Measurements from ENCODE around the gene TMEM175.

Gene TMEM175, protein sequence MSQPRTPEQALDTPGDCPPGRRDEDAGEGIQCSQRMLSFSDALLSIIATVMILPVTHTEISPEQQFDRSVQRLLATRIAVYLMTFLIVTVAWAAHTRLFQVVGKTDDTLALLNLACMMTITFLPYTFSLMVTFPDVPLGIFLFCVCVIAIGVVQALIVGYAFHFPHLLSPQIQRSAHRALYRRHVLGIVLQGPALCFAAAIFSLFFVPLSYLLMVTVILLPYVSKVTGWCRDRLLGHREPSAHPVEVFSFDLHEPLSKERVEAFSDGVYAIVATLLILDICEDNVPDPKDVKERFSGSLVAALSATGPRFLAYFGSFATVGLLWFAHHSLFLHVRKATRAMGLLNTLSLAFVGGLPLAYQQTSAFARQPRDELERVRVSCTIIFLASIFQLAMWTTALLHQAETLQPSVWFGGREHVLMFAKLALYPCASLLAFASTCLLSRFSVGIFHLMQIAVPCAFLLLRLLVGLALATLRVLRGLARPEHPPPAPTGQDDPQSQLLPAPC

GRCh38 chr4:931960-932712 is at the start of gene TMEM175, which contains the start of gene GAK:
Gene TMEM175 (plus strand): TSS chr4:932460. CDS start chr4:947740, 15,280 bp downstream.
Gene GAK (minus strand): TSS chr4:932316. CDS start chr4:932187, 129 bp downstream.
- H3K27me3 ChIP-seq (ENCODE audit: insufficient read depth, low read length), result no peaks in the 10 kb centered on the region
- no peaks in the 10 kb centered on the region for H3K9me3 ChIP-seq (ENCODE audit: low read length)
- H3K4me3 ChIP-seq (ENCODE audit: low read length), result peak within 1 kb of the TSS; percentile 64
- no peaks in the 10 kb centered on the region for H3K36me3 ChIP-seq (ENCODE audit: insufficient read depth, low read length)
- H2AFZ ChIP-seq (ENCODE audit: low read depth, low read length), result peak within 1 kb of the TSS; percentile 82
- H3K4me1 ChIP-seq (ENCODE audit: insufficient read depth, low read length), result peaks cover 19% of the 10 kb centered on the region

- Histone ChIP-seq H3K36me3 (ENCODE audit: insufficient read depth, low read length) (peaks cover 60% of the 10 kb centered on the region), H3K4me3 (ENCODE audit: low read length) (no peak overlapping the region), H3K4me1 (ENCODE audit: insufficient read depth, low read length) (no peaks in the 10 kb centered on the region)
Observed at GRCh38 chr4:882646-883045, 49.6 kb upstream of the TMEM175 start.

DNA sequence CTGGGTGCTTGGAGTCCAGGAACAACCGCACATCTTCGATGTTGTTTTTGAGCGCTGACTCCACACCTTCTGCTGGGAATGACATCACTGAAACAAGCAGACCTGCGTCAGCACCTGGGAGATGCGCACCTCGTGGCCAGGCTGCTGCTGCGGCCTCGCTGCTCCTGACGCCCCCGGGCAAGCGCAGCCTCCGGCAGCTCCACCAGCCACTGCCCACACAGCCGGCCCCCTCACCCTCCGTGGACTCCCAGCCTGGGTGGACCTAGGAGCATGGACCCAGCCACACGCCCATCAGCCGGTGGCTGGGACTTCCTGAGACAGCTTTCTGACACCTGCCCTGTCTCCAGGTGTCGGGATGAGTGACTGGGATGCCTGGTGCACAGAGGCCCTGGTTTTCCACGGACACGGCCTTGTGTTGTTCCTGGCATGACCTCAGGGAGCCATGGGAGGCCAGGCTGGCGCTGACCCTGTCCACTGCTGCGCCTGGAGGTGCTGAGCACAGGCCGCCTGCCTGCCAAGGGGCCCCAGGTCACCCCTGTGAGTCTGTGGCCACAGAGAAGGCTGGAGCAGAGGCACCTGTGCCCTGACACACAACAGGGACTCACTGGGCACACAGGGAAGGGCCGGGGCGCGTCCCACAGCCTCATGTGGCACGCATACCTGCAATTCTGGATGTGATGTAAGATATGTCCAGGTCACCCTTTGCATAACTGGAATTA is 48.7 kb upstream of the TMEM175 start:
- no peaks in the 10 kb centered on the region for H3K27me3 ChIP-seq (ENCODE audit: insufficient read depth, low read length)
- no peak overlapping the region for H2AFZ ChIP-seq (ENCODE audit: low read depth, low read length)
- no peak overlapping the region for H3K4me3 ChIP-seq (ENCODE audit: low read length)
- H3K9me3 ChIP-seq (ENCODE audit: low read length), result no peaks in the 10 kb centered on the region
- peaks cover 63% of the 10 kb centered on the region for H3K36me3 ChIP-seq (ENCODE audit: insufficient read depth, low read length)
- no peaks in the 10 kb centered on the region for H3K4me1 ChIP-seq (ENCODE audit: insufficient read depth, low read length)

More at GRCh38 chr4:882646-883045, 49.6 kb upstream of the TMEM175 start:
- no peaks in the 10 kb centered on the region for H3K9me3 ChIP-seq (ENCODE audit: low read length)
- no peaks in the 10 kb centered on the region for H3K27me3 ChIP-seq (ENCODE audit: insufficient read depth, low read length)
- no peak overlapping the region for H2AFZ ChIP-seq (ENCODE audit: low read depth, low read length)

DNA sequence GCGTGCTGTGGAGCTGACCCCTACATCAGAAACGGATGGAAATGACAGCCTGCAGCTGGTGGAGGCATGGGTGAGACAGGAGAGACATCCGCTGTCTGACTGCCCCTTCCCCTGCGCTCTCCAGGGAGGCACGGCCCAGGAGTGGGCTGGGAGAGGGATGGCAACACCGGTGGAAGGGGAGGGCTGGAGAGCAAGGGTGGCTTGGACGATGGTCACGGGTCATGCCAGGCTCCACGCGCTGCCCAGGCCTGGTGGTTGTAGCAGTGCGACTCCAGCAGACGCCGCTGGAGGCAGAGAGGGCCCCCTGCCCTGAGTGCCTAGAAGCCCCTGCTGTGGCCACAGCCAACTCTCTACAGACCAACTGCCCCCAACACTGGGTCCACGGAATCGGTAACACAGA is 48.0 kb upstream of the TMEM175 start:
- Histone ChIP-seq H3K27me3 (ENCODE audit: insufficient read depth, low read length) (no peaks in the 10 kb centered on the region), H2AFZ (ENCODE audit: low read depth, low read length) (no peak overlapping the region), H3K36me3 (ENCODE audit: insufficient read depth, low read length) (peaks cover 61% of the 10 kb centered on the region), H3K4me3 (ENCODE audit: low read length) (no peak overlapping the region), H3K9me3 (ENCODE audit: low read length) (no peaks in the 10 kb centered on the region), H3K4me1 (ENCODE audit: insufficient read depth, low read length) (no peaks in the 10 kb centered on the region)

DNA sequence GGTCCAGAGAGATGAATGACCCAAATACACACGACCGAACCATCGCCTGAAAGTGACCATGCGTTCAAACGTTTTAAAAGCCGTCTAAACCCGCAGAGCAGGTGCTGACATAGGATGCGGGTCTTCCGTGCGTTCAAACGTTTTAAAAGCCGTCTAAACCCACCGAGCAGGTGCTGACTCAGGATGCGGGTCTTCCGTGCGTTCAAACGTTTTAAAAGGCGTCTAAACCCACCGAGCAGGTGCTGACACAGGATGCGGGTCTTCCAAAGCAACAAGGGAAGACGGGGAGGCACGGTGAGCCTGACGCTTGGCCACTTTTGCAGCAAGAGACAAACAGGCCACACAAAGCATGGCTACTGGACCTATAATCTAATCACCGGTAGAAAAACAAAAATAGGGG is 47.4 kb upstream of the TMEM175 start:
- no peaks in the 10 kb centered on the region for H3K27me3 ChIP-seq (ENCODE audit: insufficient read depth, low read length)
- H3K36me3 ChIP-seq (ENCODE audit: insufficient read depth, low read length), result peaks cover 56% of the 10 kb centered on the region

DNA sequence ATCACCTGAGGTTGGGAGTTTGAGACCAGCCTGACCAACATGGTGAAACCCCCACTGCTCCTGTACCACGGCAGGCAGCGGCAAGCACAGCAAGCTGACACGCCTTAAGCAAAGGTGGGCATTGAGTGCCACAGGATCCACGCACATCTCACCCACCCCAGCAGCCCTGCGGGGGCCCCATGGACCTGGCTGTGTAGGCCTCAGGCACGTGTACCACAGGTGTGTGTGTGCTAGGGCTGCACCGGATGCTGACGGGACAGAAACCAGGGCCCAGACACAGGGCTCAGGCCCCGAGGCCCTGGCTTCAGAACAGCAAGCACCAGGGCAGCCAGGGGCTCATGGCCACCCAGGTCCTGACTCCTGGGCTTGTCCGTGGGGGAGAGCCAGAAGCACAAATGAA is 46.9 kb upstream of the TMEM175 start:
- Histone ChIP-seq H3K27me3 (ENCODE audit: insufficient read depth, low read length) (no peaks in the 10 kb centered on the region), H3K9me3 (ENCODE audit: low read length) (no peaks in the 10 kb centered on the region)

More for the DNA sequence above, 47.4 kb upstream of the TMEM175 start:
- no peaks in the 10 kb centered on the region for H3K4me1 ChIP-seq (ENCODE audit: insufficient read depth, low read length)
- no peak overlapping the region for H3K4me3 ChIP-seq (ENCODE audit: low read length)
- no peaks in the 10 kb centered on the region for H3K9me3 ChIP-seq (ENCODE audit: low read length)
- H2AFZ ChIP-seq (ENCODE audit: low read depth, low read length), result no peak overlapping the region

DNA sequence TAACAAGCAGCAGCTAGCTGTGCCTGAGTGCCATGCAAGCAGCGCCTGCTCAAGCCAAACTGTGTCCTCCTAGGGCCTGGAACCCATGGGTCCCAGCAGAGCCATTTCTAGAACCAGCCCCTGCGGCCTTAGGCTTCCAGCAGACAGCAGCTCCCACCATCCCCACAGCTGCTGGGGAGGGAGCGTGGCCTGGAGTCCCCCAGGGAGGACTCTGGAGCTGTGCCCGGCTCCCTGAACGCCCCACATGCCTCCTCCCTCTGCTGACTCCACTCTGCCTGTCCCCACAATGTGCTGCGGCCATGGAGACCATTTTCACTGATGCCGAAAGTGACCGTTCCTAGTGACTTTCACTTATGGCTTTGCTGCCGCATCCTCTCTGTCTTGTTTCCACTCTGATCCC is 46.0 kb upstream of the TMEM175 start:
- Histone ChIP-seq H3K27me3 (ENCODE audit: insufficient read depth, low read length) (no peaks in the 10 kb centered on the region), H3K4me1 (ENCODE audit: insufficient read depth, low read length) (no peaks in the 10 kb centered on the region), H3K4me3 (ENCODE audit: low read length) (no peak overlapping the region), H2AFZ (ENCODE audit: low read depth, low read length) (no peak overlapping the region), H3K36me3 (ENCODE audit: insufficient read depth, low read length) (peaks cover 47% of the 10 kb centered on the region), H3K9me3 (ENCODE audit: low read length) (no peaks in the 10 kb centered on the region)

More for the DNA sequence above, 46.9 kb upstream of the TMEM175 start:
- Histone ChIP-seq H3K4me3 (ENCODE audit: low read length) (no peak overlapping the region), H3K4me1 (ENCODE audit: insufficient read depth, low read length) (no peaks in the 10 kb centered on the region), H3K36me3 (ENCODE audit: insufficient read depth, low read length) (peaks cover 51% of the 10 kb centered on the region), H2AFZ (ENCODE audit: low read depth, low read length) (no peak overlapping the region)

DNA sequence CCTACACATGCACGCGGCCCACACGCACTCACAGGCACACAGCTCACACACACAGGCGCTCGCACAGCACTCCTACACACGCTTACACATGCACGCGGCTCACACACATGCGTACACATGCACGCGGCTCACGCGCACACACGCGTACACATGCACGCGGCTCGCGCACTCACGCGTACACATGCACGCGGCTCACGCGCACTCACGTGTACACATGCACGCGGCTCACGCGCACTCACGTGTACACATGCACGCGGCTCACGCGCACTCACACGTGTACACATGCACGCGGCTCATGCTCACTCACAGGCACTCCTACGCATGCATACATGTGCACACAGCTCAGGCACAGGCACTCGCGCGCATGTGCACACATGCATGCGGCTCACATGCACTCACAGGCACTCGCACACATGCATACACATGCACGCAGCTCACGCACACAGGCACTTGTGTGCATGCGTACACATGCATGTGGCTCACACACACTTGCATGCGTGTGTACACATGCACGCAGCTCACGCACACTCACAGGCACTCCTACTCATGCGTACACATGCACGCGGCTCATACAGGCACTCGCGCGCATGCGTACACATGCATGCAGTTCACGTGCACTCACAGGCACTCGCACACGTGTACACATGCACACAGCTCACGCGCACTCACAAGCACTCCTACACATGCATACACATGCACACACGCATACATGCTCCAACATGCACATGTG is 45.1 kb upstream of the TMEM175 start:
- Histone ChIP-seq H2AFZ (ENCODE audit: low read depth, low read length) (no peak overlapping the region), H3K4me3 (ENCODE audit: low read length) (no peak overlapping the region), H3K36me3 (ENCODE audit: insufficient read depth, low read length) (peaks cover 38% of the 10 kb centered on the region)

GRCh38 chr4:888029-888428 is 44.2 kb upstream of the TMEM175 start:
- no peak overlapping the region for H3K4me3 ChIP-seq (ENCODE audit: low read length)
- H3K9me3 ChIP-seq (ENCODE audit: low read length), result no peaks in the 10 kb centered on the region
- H3K27me3 ChIP-seq (ENCODE audit: insufficient read depth, low read length), result no peaks in the 10 kb centered on the region
- no peaks in the 10 kb centered on the region for H3K4me1 ChIP-seq (ENCODE audit: insufficient read depth, low read length)
- peaks cover 37% of the 10 kb centered on the region for H3K36me3 ChIP-seq (ENCODE audit: insufficient read depth, low read length)
- H2AFZ ChIP-seq (ENCODE audit: low read depth, low read length), result no peak overlapping the region

More for the DNA sequence above, 45.1 kb upstream of the TMEM175 start:
- Histone ChIP-seq H3K9me3 (ENCODE audit: low read length) (no peaks in the 10 kb centered on the region), H3K27me3 (ENCODE audit: insufficient read depth, low read length) (no peaks in the 10 kb centered on the region), H3K4me1 (ENCODE audit: insufficient read depth, low read length) (no peaks in the 10 kb centered on the region)

- H3K36me3 ChIP-seq (ENCODE audit: insufficient read depth, low read length), result peaks cover 35% of the 10 kb centered on the region
- H3K4me1 ChIP-seq (ENCODE audit: insufficient read depth, low read length), result no peaks in the 10 kb centered on the region
- no peak overlapping the region for H2AFZ ChIP-seq (ENCODE audit: low read depth, low read length)
- H3K9me3 ChIP-seq (ENCODE audit: low read length), result no peaks in the 10 kb centered on the region
- H3K4me3 ChIP-seq (ENCODE audit: low read length), result no peak overlapping the region
- H3K27me3 ChIP-seq (ENCODE audit: insufficient read depth, low read length), result no peaks in the 10 kb centered on the region
Observed at GRCh38 chr4:889516-889915, 42.7 kb upstream of the TMEM175 start.

DNA sequence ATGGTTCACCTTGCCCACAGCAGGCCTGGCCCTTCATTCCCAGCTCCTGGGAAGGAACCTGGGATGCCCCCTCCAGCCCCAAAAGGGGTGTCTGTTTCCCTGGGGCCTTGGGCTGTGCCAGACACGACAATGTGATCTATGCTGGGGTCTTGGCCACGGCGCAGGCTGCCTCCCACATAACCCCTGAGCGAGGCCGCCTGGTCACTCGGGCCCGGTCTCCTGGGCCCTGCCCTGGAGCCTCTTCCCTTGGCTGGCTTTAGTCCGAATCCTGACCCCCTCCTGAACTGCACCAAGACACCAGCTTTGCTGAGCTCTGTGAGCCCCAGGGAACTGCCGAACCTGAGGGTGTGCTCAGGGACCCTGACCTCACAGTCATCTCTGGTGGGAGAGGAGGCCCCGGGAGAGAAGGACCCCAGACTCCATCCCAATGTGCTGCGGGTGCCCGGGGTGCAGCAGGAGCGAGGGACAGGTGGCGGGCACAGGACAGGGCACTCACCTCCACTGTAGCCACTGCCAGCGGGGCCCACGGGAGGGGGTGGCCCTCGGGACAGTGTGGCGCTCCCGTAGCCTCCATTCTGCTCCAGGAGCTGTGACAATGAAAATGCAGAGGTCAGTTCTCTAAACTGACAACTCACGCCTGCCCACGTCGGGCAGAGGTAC is 42.1 kb upstream of the TMEM175 start:
- Histone ChIP-seq H2AFZ (ENCODE audit: low read depth, low read length) (no peak overlapping the region), H3K9me3 (ENCODE audit: low read length) (no peaks in the 10 kb centered on the region), H3K4me3 (ENCODE audit: low read length) (no peak overlapping the region), H3K27me3 (ENCODE audit: insufficient read depth, low read length) (no peaks in the 10 kb centered on the region), H3K36me3 (ENCODE audit: insufficient read depth, low read length) (peaks cover 39% of the 10 kb centered on the region), H3K4me1 (ENCODE audit: insufficient read depth, low read length) (no peaks in the 10 kb centered on the region)

DNA sequence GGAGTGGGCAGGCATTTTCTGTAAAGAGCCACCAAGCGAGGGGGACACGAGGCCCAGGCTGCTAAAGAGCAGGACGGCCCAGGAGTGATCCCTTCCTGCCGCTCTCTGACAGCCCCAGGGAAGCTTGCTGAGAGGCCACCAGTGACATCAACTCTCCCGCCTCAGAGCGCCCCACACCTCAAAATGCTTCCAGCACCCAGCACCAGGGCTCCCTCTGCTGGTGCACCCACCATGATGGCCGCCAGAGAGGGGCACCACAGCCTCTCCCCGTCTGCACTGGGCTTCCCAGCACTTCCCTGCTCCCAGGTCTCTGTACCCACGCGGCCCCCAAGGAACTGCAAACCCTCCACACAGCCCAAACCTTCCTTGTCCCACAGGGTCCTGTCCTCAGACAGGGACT is 40.5 kb upstream of the TMEM175 start:
- Histone ChIP-seq H3K9me3 (ENCODE audit: low read length) (no peaks in the 10 kb centered on the region), H3K36me3 (ENCODE audit: insufficient read depth, low read length) (peaks cover 40% of the 10 kb centered on the region), H3K4me3 (ENCODE audit: low read length) (no peak overlapping the region), H2AFZ (ENCODE audit: low read depth, low read length) (no peak overlapping the region), H3K4me1 (ENCODE audit: insufficient read depth, low read length) (no peaks in the 10 kb centered on the region), H3K27me3 (ENCODE audit: insufficient read depth, low read length) (no peaks in the 10 kb centered on the region)

Measured in neuron (in vitro differentiated cells).